T-cell (primary cell): Measurements from ENCODE around the gene NCAPD3. TPM values are rescaled to one million over a fixed set of nuclear protein-coding genes. Genes with fewer than 3 reads are reported as not detected.
"Not testable (repeated sequence)": the region's sequence is repeated elsewhere in the genome, so short reads cannot be mapped to it uniquely, and the experiment has no call there.

Experiments used
- ATAC-seq, 4 experiments: fragments of 200-7000 bp in 3 of 4; fragments of 150-1000 bp in 1 of 4; cut with Tn5 transposase; replicated peaks in 1 of 4; 1 replicate in 3 of 4; 2 replicates in 1 of 4; pipeline ENCODE4 v1.10.0; 2021; ENCODE audit warnings: moderate library complexity in 3 of 4, mild to moderate bottlenecking in 2 of 4, moderate number of reproducible peaks in 1 of 4
- CTCF ChIA-PET, 2 donors: fragments of 300-600 bp; sonication (Branson Sonifier 250); formaldehyde crosslinking; loops; one replicate each; lab custom pipeline; 2022; ENCODE audit warnings: antibody characterized with exemption in 2 of 2; lab: Charles Lee
- POLR2A ChIA-PET, 2 donors: fragments of 300-600 bp; sonication (Branson Sonifier 250); formaldehyde crosslinking; loops; one replicate each; lab custom pipeline; 2022; ENCODE audit warnings: antibody characterized with exemption in 2 of 2; lab: Charles Lee
- DNase-seq, 35 experiments: peaks; one replicate each; pipeline versions ENCODE4 v3.0.0 to v3.0.0-alpha.2; 2013 to 2023
- H3K27ac ChIP-seq: one replicate; pipeline ENCODE4 v1.5.1; 2013; ENCODE audit warnings: low read length
- H3K27me3 ChIP-seq, 2 experiments: replicated peaks in 1 of 2; 1 replicate in 1 of 2; 2 replicates in 1 of 2; pipeline versions ENCODE4 v1.6.1 to v1.7.0; 2013; ENCODE audit warnings: low read length in 1 of 2, mixed read lengths in 1 of 2; ENCODE audit not compliant: control insufficient read depth in 2 of 2, insufficient read depth in 2 of 2; ENCODE audit errors: extremely low read depth in 1 of 2
- H3K36me3 ChIP-seq, 2 donors: 1 replicate in 1 of 2; 2 replicates in 1 of 2; pipeline versions ENCODE4 v1.6.1 to v1.7.0; 2013; ENCODE audit warnings: low read length in 1 of 2; ENCODE audit not compliant: control insufficient read depth in 2 of 2, insufficient read depth in 1 of 2; ENCODE audit errors: extremely low read depth in 1 of 2
- H3K4me1 ChIP-seq, 2 experiments: 1 replicate in 1 of 2; 2 replicates in 1 of 2; pipeline versions ENCODE4 v1.6.1 to v1.7.0; 2013; ENCODE audit warnings: low read length in 2 of 2, mixed read lengths in 1 of 2; ENCODE audit not compliant: insufficient read depth in 2 of 2, control insufficient read depth in 1 of 2; ENCODE audit errors: extremely low read depth in 1 of 2
- H3K4me3 ChIP-seq, 2 donors: 1 replicate in 1 of 2; 2 replicates in 1 of 2; pipeline versions ENCODE4 v1.5.1 to v1.7.0; 2013; ENCODE audit warnings: mild to moderate bottlenecking in 2 of 2, low read length in 1 of 2, moderate library complexity in 1 of 2; ENCODE audit not compliant: control insufficient read depth in 1 of 2; ENCODE audit errors: extremely low read depth in 1 of 2
- H3K9me3 ChIP-seq: 2 replicates; pipeline ENCODE4 v1.7.0; 2013
- H3K27ac Mint-ChIP-seq, 2 donors: one replicate each; pipeline ENCODE4 v1.8.0; 2020 to 2021; ENCODE audit warnings: mild to moderate bottlenecking in 2 of 2, mixed read lengths in 2 of 2
- H3K27me3 Mint-ChIP-seq, 2 donors: one replicate each; pipeline ENCODE4 v1.8.0; 2021 to 2022; ENCODE audit warnings: mixed read lengths in 2 of 2
- H3K36me3 Mint-ChIP-seq: one replicate; pipeline ENCODE4 v1.8.0; 2021; ENCODE audit warnings: mixed read lengths
- H3K4me1 Mint-ChIP-seq, 3 donors: one replicate each; pipeline ENCODE4 v1.8.0; 2020 to 2022; ENCODE audit warnings: mixed read lengths in 3 of 3, mild to moderate bottlenecking in 1 of 3
- H3K4me3 Mint-ChIP-seq, 3 donors: one replicate each; pipeline ENCODE4 v1.8.0; 2020 to 2022; ENCODE audit warnings: mild to moderate bottlenecking in 3 of 3, mixed read lengths in 3 of 3, moderate library complexity in 3 of 3
- H3K9me3 Mint-ChIP-seq, 3 donors: one replicate each; pipeline ENCODE4 v1.8.0; 2020 to 2022; ENCODE audit warnings: mixed read lengths in 3 of 3
- WGBS: methylation state at CpG from one replicate; pipeline ENCODE4 v1.1.5; 2013; ENCODE audit warnings: missing lambda C conversion rate; ENCODE audit not compliant: insufficient coverage; 5-methylcytosine and 5-hydroxymethylcytosine counted together
- total RNA-seq, 35 experiments: library from RNA in 6 of 35; stranded (reverse) in 6 of 35; fragments of 120-200 nt in 1 of 35; gene quantifications; one replicate each; pipeline versions ENCODE4 v1.2.1 to v1.2.4 and lab custom pipeline; 2013 to 2026

The NCAPD3 gene
- total RNA-seq, 5 donors from 2014 or later (not counting 1 experiment from before 2014, with no cell fraction given): 33.7 to 41.9 (median 36.8) TPM

DNA sequence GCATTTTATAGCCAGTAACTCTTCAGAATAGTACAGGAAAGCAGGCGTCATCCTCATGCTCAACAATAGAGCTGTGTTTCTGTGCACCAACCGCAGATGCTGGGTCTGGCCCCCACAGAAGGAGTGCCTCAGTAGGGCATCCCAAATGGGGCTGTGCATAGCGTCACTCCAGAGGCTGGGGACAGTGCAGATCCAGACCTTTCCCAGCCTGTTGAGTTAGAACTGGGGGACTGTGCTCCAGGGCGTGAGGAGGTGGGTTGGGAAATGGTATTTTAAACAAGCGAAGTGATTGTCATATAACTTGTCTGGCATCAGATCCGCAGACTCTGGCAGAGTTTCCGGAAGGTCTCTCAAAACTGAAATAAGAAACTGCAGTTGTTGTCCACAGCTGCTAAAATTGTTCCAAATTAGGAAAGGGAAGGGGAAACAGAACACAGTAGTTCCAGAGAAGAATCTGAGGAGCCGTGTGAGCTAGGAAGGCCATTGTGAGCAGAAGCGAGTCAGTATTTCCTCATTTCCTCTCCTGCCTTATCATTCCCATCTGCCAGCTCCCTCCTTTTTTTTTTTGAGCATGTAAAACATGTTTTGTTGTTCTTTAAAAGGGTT lies 102.7 kb downstream of the NCAPD3 start:
- POLR2A ChIA-PET: interaction anchor here in 1 of 2 donors (0.8 kb wide), 1 partner anchor 161 kb away, joined by 5 read pairs; no protein-coding TSS in a partner anchor
- peaks cover 29 to 41% of the 10 kb centered on the region in 2 donors for H3K27me3 Mint-ChIP-seq
- CTCF ChIA-PET: interaction anchor here in 1 of 2 donors (0.6 kb wide), 1 partner anchor 139 kb away, joined by 3 read pairs; no protein-coding TSS in a partner anchor

DNA sequence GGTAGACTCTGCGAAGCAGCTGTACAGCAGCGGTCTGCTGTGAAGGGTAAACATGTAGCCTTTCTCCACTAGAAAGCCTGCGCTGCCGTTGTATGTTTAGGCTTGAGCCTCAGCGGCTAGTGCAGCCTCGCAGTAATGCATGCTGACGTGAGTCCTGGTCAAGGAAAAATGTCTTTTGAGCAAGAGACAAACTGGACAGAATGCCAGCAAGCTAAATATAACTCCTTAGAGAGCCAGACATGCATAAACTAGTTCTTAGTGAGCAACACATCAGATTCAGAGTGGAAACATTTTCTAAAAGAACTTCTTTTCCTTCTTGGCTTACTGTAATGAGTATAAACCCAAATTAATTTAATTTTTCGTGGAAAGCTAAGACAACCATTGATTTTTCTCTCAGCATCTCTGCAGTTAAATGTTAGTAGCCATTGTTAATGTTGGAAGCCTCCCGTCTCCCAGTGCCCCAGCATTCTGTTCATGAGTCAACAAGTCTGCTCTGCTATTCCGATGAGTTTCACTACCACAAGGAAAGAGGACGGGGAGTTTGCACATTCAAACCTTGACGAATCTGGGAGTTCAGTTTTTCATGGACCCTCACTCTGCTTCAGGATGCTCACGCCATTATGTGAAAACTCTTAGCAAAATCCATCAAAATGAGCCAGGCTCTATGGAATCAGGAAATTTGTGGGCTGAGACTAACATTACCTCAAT lies 103.5 kb downstream of the NCAPD3 start:
- H3K36me3 Mint-ChIP-seq: peaks cover 20% of the 10 kb centered on the region
- no peaks in the 10 kb centered on the region for H3K9me3 Mint-ChIP-seq
- Histone ChIP-seq H3K27ac (no peak overlapping the region), H3K4me3 (no peak overlapping the region), H3K9me3 (no peaks in the 10 kb centered on the region), H3K27me3 (peaks cover 0 to 13% of the 10 kb centered on the region in 2 experiments), H3K36me3 (no peaks in the 10 kb centered on the region), H3K4me1 (peaks cover 0 to 3% of the 10 kb centered on the region in 2 experiments)
- H3K27ac Mint-ChIP-seq: no peak overlapping the region
- peaks cover 24 to 36% of the 10 kb centered on the region in 2 donors for H3K27me3 Mint-ChIP-seq
- no peak overlapping the region for H3K4me3 Mint-ChIP-seq
- ChIA-PET POLR2A (no interaction called here), CTCF (no interaction called here)
- 100% methylated on average over 6 of the region's 13 CpGs for WGBS
- no peak for DNase-seq
- peaks cover 4 to 14% (median 4%) of the 10 kb centered on the region in 3 donors for H3K4me1 Mint-ChIP-seq
- no peak for ATAC-seq

More for the DNA sequence above, 102.7 kb downstream of the NCAPD3 start:
- Mint-ChIP-seq H3K27ac (no peak overlapping the region), H3K4me1 (peaks cover 9 to 19% (median 12%) of the 10 kb centered on the region in 3 donors), H3K36me3 (peaks cover 20% of the 10 kb centered on the region), H3K9me3 (no peaks in the 10 kb centered on the region), H3K4me3 (no peak overlapping the region)
- Histone ChIP-seq H3K27me3 (peaks cover 0 to 16% of the 10 kb centered on the region in 2 experiments), H3K9me3 (no peaks in the 10 kb centered on the region), H3K4me3 (no peak overlapping the region), H3K4me1 (peaks cover 0 to 3% of the 10 kb centered on the region in 2 experiments), H3K36me3 (no peaks in the 10 kb centered on the region), H3K27ac (no peak overlapping the region)
- 81% methylated on average over 6 of the region's 9 CpGs for WGBS
- no peak for DNase-seq
- ATAC-seq: no peak

DNA sequence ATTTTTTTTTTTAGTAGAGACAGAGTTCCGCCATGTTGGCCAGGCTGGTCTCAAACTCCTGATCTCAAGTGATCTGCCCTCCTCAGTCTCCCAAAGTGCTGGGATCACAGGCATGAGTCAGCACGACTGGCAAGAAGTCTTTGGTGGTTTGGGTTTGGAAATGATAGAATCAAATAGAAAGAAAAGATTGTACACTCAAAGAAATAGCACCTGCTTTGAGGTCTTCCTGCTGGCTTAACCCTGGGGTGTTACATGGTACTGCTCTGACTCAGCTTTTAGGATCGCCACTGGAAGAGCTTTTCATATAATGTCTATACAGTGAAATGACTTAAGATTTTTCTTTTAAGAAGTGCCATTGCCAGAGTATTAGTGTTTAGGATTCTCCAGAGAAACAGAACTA lies 104.7 kb downstream of the NCAPD3 start:
- Histone ChIP-seq H3K4me3 (no peak overlapping the region), H3K36me3 (no peaks in the 10 kb centered on the region), H3K4me1 (no peaks in the 10 kb centered on the region), H3K9me3 (no peaks in the 10 kb centered on the region), H3K27me3 (peaks cover 0 to 6% of the 10 kb centered on the region in 2 experiments), H3K27ac (no peak overlapping the region)
- Mint-ChIP-seq H3K4me1 (peaks cover 0 to 4% (median 0%) of the 10 kb centered on the region in 3 donors), H3K4me3 (no peak overlapping the region), H3K9me3 (no peaks in the 10 kb centered on the region), H3K27me3 (peaks cover 16 to 31% of the 10 kb centered on the region in 2 donors), H3K36me3 (peaks cover 18% of the 10 kb centered on the region), H3K27ac (no peak overlapping the region)
- no peak for DNase-seq
- WGBS: 0% methylated on average over 1 of the region's 3 CpGs
- no peak for ATAC-seq
- POLR2A ChIA-PET: no interaction called here
- CTCF ChIA-PET: no interaction called here

DNA sequence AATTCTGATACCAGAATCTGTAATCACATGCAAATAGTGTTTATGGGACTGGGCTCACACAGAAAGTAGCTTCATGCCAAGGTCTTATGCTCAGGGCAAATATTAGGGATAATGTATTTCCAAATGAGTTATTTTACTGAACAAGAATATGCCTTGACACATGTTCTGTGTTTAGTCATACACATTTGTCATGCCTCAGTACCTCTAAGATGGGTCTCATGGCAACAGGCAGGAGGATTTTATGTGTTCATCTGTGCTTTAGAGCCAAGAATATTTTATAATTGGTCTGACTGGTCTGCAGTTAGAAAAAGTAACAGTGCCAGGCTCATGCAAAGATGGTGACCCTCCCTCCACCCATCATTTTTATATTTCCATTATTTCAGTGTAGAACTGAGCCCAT lies 105.8 kb downstream of the NCAPD3 start:
- Histone ChIP-seq H3K27me3 (peaks cover 0 to 6% of the 10 kb centered on the region in 2 experiments), H3K4me3 (no peak overlapping the region), H3K9me3 (no peaks in the 10 kb centered on the region), H3K27ac (no peak overlapping the region), H3K36me3 (no peaks in the 10 kb centered on the region), H3K4me1 (no peaks in the 10 kb centered on the region)
- H3K9me3 Mint-ChIP-seq: no peaks in the 10 kb centered on the region
- peaks cover 12% of the 10 kb centered on the region for H3K36me3 Mint-ChIP-seq
- peaks cover 6 to 20% of the 10 kb centered on the region in 2 donors for H3K27me3 Mint-ChIP-seq
- CTCF ChIA-PET: no interaction called here
- DNase-seq (no peak), ATAC-seq (no peak)
- POLR2A ChIA-PET: interaction anchor here in 1 of 2 donors (0.7 kb wide), 1 partner anchor 34 kb away, joined by 3 read pairs; no protein-coding TSS in a partner anchor
- no peak overlapping the region for H3K27ac Mint-ChIP-seq
- H3K4me3 Mint-ChIP-seq: no peak overlapping the region
- H3K4me1 Mint-ChIP-seq: no peaks in the 10 kb centered on the region

DNA sequence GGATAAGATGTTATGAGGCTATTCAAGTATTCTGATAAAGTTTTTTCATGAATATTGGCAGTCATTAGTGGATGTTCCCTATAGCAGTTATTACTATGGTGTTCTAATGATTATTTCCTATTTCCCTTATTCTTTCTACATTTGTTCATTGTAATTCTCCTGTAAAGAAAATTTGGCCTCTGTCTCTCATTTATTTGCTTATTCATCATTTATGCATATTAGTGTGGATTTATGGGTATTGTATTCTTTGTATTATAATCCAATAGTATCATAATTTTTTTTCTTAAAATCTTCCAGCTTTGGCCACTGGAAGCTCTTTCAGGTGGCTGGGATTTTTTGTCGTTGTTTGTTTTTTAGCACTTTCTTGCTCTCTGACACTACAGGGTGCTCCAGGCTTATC lies 107.6 kb downstream of the NCAPD3 start:
- peaks cover 20% of the 10 kb centered on the region for H3K36me3 Mint-ChIP-seq
- no peak overlapping the region for H3K4me3 Mint-ChIP-seq
- POLR2A ChIA-PET: no interaction called here
- Histone ChIP-seq H3K4me3 (no peak overlapping the region), H3K27ac (no peak overlapping the region), H3K36me3 (no peaks in the 10 kb centered on the region), H3K9me3 (no peaks in the 10 kb centered on the region), H3K27me3 (peaks cover 0 to 3% of the 10 kb centered on the region in 2 experiments), H3K4me1 (no peaks in the 10 kb centered on the region)
- peaks cover 0 to 3% (median 1%) of the 10 kb centered on the region in 3 donors for H3K9me3 Mint-ChIP-seq
- peaks cover 0 to 11% of the 10 kb centered on the region in 2 donors for H3K27me3 Mint-ChIP-seq
- H3K4me1 Mint-ChIP-seq: no peaks in the 10 kb centered on the region
- ATAC-seq (no peak), DNase-seq (no peak)
- CTCF ChIA-PET: no interaction called here
- no peak overlapping the region for H3K27ac Mint-ChIP-seq
- WGBS: 83% methylated on average over 1 of the region's 1 CpG

DNA sequence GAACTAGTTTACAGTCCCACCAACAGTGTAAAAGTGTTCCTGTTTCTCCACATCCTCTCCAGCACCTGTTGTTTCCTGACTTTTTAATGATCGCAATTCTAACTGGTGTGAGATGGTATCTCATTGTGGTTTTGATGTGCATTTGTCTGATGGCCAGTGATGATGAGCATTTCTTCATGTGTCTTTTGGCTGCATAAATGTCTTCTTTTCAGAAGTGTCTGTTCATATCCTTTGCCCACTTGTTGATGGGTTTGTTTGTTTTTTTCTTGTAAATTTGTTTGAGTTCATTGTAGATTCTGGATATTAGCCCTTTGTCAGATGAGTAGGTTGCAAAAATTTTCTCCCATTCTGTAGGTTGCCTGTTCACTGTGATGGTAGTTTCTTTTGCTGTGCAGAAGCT lies 110.0 kb downstream of the NCAPD3 start:
- H3K36me3 Mint-ChIP-seq, H3K27ac ChIP-seq, H3K9me3 Mint-ChIP-seq, H3K27me3 Mint-ChIP-seq, H3K36me3 ChIP-seq, DNase-seq, H3K4me3 ChIP-seq, H3K9me3 ChIP-seq, ATAC-seq, POLR2A ChIA-PET, H3K4me3 Mint-ChIP-seq, H3K4me1 Mint-ChIP-seq, H3K27ac Mint-ChIP-seq, CTCF ChIA-PET, H3K27me3 ChIP-seq, H3K4me1 ChIP-seq: not testable (repeated sequence)
- WGBS: no CpG with 5 or more reads among the region's 1 CpG
